ENCODE data around the gene CFAP99.

DNA sequence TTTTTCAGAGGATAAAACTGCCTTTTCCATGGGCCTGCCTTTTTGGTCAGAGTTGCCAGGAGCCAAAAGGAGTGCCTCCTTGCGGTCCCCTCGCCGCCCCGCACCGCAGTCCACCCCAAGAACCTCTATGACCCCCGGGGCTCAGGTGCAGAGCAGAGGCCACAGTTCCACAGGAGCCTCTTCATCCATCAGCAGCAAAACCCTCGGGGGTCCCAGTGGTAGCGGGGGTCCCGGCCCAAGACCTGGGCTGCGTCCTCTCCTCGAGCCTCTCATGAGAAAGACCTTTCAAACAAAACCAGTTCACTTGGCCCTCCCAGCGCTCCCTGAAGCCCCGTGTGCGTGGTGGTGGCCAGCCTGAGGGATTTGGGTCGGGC, 17.2 kb upstream of the CFAP99 start:
- no peak for TF ChIP-seq YY1 (IDR thresholded peaks at IDR 0.05; ENCODE audit: low read depth)
- TF ChIP-seq, protein P1, sequence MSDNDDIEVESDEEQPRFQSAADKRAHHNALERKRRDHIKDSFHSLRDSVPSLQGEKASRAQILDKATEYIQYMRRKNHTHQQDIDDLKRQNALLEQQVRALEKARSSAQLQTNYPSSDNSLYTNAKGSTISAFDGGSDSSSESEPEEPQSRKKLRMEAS (IDR thresholded peaks at IDR 0.05) = no peak
- TF ChIP-seq EP300 (IDR thresholded peaks at IDR 0.05; ENCODE audit: borderline replicate concordance) = no peak
- no peak for TF ChIP-seq TAF1 (IDR thresholded peaks at IDR 0.05; ENCODE audit: low read depth)
- no peak for TF ChIP-seq FOXM1 (IDR thresholded peaks at IDR 0.05; ENCODE audit: borderline replicate concordance, low read depth)
- no peak for TF ChIP-seq CREB1 (IDR thresholded peaks at IDR 0.05; ENCODE audit: low read depth)
